Right lobe of liver (tissue), 4 donors: ENCODE measurements around the gene TECTA.

ENCODE experiments used
- POLR2A ChIP-seq: fragments of 450-650 bp; IDR thresholded peaks from one replicate; pipeline ENCODE4 v1.6.1; 2017; ENCODE audit warnings: antibody characterized with exemption, mild to moderate bottlenecking
- TF ChIP-seq, protein P1 (sequence below), 4 donors: fragments of 200-600 bp in 3 of 4; fragments of 450-650 bp in 1 of 4; IDR thresholded peaks; one replicate each; pipeline versions ENCODE4 v1.5.1 to v1.8.0; 2016 to 2022; ENCODE audit warnings: antibody characterized with exemption in 4 of 4, mild to moderate bottlenecking in 2 of 4
- donor health status: DM: no; HTN: no; CAD: no.
- donor health status: DM: no; HTN: no; CAD: no.
- donor health status: DM: no; HTN: yes; CAD: no.

GRCh38 chr11:121053244-121053643 is 47.8 kb upstream of the TECTA start:
- TF ChIP-seq, protein P1, sequence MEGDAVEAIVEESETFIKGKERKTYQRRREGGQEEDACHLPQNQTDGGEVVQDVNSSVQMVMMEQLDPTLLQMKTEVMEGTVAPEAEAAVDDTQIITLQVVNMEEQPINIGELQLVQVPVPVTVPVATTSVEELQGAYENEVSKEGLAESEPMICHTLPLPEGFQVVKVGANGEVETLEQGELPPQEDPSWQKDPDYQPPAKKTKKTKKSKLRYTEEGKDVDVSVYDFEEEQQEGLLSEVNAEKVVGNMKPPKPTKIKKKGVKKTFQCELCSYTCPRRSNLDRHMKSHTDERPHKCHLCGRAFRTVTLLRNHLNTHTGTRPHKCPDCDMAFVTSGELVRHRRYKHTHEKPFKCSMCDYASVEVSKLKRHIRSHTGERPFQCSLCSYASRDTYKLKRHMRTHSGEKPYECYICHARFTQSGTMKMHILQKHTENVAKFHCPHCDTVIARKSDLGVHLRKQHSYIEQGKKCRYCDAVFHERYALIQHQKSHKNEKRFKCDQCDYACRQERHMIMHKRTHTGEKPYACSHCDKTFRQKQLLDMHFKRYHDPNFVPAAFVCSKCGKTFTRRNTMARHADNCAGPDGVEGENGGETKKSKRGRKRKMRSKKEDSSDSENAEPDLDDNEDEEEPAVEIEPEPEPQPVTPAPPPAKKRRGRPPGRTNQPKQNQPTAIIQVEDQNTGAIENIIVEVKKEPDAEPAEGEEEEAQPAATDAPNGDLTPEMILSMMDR (IDR thresholded peaks at IDR 0.05): no peak
- no peak for TF ChIP-seq POLR2A
